ENCODE data around the gene HECW1.

The HECW1 gene

DNA sequence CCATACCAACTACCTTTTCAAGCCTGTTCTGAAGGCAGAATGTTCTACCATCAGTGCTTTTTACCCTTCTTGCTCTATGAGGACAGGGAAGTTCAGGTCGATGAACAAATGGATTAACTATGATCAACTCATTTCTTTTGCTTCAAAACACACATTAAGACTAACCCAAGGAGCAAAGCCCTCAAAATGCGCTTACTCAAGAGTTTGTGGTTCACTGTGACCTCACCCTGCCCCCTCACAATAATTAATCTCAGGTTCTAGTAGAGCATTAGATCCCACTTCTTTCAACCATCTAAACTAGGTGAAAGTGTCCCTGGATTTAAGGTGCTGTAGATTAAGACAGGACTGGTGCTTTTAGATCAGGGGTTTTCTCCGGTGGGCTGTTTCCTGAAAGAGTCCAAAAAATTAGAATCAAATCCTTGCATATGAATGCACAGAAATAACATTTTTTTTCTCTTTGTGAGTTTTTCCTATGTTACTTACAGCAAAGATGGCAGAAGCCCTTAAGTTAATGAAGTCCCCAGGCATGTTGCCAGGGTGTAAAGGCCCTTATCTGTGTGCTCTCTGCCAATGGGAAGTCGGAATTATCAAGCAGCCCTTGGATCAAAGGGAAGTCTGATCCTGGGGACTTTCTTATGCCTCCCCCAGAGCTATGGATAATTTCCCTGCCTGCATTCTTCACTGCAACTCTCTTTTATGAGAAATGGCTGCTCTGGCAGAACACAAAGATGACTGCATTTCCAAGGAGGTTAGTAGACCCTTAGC, 264.9 kb downstream of the HECW1 start:
- no peak for DNase-seq (ENCODE audit: low spot score)

DNA sequence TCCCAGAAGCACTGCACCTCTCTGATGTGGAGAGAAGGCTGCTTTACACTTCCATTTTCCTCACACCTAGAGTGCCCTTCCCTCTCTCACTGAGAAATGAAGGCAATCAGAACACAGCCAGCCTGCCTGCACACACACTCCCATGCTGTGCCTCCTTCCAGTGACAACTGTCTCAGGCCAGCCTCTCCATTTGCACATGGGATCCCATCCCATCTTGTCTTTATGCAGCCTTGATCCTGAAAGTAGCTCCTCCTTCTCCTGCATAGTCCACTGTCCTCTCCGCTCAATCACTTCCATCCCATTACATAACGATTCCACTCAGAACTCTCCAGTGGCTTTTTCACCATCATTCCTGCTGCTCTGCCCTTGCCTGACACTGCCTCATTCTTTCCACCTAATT, 266.8 kb downstream of the HECW1 start:
- DNase-seq (ENCODE audit: low spot score), result no peak

DNA sequence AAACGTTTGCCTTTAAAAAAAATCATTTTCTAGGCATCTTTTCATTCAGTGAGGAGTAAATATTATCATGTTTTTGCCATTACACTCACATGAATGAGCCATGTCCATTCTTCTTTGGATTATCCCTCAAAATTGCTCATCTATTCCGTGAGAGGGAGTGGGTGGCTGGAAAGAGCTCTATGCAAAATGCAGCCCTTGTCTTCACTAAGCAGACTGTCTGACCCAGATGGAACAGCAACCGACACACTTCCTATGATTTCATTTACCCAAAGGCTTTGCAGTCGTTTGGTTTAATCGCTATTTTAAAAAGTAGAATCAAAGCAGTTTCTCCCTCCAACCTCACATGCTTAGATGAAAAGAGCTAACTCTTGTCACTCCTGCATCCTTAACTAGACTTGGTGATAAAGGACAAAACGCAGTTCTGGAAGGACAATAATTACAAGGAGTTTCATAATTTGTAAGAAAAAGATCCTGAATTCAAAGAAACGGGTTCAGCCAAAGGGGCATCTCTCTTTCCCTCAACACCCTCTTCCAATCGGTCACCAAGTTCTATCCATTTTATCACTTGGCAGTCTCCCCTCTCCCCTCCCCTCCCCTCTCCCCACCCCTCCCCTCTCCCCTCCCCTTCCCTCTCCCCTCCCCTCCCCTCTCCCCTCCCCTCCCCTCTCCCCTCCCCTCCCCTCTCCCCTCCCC, 272.3 kb downstream of the HECW1 start:
- no peak for DNase-seq (ENCODE audit: low spot score)

DNA sequence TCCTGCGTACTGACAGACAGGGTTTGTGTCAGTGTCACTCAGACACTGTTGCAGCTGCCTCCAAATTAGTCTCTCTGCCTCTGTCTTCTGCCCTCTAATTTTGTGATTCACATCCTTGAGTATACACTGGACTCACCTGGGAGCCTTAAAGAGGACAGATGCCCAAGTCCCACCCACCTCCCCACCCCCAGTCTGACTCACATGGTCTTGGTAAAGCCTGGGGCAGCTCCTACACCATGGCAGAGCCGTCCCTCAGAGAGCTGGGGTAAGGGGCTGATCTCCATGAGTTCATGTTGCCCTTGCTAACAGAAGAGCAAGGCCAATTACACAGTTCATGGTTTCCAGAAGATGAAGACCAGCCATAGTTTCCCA, 272.8 kb downstream of the HECW1 start:
- DNase-seq (ENCODE audit: low spot score), result no peak

DNA sequence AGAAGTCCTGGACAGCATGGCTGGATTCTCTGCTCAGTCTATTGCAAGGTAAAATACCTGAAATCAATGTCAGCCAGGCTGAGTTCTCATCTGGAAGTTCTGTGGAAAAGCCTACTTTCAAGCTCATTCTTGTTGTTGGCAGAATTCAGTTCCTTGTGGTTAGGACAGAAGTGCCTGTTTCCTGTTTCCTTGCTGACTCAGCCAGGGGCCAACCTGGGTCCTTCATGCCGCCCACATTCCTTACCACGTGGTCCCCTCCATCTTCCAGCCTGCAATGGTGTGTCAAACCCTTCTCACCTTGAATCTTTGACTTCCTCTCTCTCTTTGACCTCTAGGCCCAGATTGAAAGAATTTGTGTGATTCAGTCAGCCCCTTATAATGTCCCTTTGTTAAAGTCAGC, 273.4 kb downstream of the HECW1 start:
- DNase-seq (ENCODE audit: low spot score), result no peak

DNA sequence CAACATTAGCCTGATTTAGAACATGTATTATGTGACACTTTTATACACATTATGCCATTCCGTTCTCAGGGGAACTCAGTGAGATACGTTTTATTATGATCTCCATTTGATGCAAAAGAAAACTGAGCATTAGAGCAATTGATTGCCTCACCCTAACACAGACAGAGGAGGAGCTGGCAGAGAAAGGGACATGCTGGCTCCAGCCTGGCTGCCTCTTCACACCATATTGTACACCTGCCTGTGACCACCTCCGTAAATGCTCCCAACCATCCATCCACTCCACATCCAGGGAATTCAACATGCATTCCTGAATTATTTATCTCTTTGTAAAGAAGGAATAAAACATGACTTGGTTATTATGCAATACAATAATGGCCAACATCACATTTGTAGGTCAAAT, 275.5 kb downstream of the HECW1 start:
- DNase-seq (ENCODE audit: low spot score), result no peak

DNA sequence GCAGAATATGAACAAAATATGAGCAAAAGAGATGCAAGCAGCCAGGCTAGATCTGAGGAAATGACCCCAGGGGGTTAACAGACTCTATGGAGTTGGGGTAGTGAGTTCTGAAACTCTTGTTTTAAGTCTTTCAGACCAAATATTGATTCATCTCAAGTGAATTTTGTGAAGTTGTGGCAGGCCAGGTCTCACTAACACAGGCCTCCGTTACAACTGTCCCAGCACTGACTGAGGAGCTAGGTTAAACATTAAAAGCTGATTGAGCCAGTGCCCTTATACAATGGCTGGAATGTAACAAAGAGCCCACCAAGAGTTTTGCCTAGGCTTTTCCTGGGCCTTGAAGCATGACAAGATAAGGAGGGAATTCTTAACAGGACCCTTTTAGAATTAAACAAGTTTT, 278.1 kb downstream of the HECW1 start:
- DNase-seq (ENCODE audit: low spot score), result no peak

DNA sequence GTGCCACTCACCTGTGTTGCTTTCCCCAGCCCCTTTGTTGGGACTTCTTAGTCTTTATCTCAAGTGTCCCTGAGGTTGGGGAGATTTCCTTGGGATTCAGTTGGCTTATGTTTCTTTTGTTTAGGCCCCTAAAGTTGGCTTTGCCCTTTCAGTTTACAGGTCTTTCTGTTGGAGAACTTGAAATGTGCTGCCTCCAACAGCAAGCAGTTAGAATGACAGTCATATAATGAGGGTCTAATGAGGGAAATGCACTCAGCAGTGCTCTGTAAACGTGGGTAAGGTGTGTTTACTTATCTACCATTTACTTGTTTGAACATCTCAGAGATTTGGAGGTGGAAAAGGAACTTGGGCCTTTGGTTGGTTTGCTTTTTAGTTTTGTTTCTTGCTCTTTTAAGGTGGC, 279.1 kb downstream of the HECW1 start:
- no peak for DNase-seq (ENCODE audit: low spot score)

DNA sequence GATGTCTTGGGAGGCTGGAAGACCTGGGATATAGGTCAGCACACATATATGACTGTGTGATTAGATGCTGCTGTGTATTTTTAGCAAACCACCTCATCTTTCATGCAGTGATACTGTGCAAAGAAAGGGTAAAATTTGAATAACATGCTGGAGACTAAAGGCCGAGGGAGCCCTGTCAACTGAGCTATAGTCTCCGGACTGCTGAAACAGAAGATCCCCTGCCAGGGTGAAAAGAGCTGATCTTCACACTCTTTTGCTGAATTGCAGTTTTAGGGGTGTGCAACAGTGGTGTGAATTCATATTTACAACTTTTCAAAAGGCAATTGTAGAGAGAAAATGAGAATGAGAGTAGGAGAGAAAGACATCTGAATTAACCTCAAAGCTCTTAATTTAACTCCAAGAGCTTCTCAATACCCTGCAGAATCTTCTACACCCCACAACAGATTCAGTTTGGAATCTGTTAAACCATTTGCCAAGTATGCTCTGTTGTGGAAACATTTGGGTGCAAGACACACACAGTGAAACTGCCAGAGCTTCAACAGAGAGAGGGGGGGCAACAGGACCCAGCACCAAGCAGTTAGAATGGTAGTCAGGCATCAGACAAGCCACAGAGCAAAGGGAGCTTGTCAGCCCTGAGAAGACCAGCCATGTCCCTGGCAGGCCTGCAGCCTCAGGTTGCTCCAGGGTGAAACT, 280.3 kb downstream of the HECW1 start:
- DNase-seq (ENCODE audit: low spot score), result no peak

DNA sequence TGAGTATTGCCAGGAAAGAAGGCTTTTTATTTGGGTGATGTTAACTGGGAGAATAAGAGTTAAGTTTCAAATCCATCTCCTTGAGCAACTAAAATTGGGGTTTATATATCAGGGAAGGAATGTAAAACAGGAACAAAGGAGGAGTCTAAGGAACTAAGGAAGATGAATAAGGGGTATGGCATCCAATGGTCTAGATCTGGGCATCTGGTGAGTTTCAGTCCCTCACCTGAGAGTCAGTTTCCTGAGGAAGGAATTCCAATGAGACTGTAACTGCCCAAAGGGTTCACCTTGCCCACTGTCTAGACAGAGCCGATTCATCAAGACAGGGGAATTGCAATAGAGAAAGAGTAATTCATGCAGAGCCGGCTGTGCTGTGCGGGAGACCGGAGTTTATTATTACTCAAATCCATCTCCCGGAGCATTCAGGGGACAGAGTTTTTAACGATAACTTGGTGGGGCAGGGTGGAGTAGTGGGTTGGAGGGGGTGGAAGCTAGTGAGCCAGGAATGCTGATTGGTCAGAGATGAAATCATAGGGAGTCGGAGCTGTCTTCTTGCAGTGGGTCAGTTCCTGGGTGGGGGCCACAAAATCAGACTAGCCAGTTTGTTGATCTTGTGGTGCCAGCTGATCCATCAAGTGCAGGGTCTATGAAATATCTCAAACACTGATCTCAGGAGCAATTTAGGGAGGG, 282.1 kb downstream of the HECW1 start:
- DNase-seq (ENCODE audit: low spot score), result no peak

DNA sequence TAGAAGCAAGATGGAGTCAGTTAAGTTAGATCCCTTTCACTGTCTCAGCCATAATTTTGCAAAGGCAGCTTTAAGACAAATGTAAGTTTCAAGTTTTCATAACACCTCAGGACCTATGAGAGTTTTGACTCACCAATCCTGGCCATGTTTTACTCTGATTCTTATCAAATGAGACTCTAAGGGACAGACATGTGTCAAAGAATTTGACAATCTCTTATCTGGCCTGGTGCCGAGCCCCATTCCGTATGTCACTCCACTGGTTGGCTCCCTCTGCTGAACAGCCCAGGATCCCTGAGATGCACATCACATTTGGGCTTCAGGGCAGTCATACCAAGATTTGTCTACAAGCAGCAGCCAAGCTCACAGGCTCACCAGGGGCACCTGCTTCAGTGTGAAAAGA, 282.9 kb downstream of the HECW1 start:
- DNase-seq (ENCODE audit: low spot score), result no peak

DNA sequence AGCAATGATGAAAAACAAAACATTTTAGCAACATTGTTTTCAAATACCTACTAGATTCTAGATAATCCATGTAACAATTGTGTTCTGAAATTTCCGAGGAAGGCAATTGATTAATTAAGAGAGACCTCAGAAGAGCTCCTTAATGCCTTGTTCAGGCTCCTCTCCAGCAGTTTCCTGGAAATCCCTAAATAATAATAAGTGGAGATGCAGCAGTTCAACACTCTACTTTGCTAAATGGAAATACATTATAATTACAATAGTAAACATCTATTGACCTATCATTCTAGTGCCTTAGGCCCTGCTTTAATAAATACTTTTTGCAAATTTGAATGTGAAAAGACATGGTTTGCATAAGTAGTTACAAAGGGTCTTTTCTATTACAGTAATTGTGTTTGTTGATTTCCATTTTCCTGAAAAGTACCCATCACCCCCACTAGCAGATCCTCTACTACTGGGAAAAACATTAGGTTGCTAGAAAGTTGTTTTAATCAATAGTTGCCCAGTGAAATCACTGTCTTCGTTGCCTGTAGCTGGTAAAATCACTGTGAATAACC, 283.8 kb downstream of the HECW1 start:
- no peak for DNase-seq (ENCODE audit: low spot score)

DNA sequence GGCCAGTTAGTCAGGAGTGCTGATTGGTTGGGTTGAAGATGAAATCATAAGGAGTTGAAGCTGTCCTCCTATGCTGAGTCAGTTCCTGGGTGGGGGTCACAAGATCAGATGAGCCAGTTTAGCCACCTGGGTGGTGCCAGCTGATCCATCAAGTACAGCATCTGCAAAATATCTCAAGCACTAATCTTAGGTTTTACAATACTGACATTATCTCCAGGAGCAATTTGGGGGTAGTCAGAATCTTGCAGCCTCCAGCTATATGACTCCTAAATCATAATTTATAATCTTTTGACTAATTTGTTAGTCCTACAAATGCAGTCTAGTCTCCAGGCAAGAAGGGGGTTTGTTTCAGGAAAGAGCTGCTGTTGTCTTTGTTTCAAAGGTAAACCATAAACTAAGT, 286.4 kb downstream of the HECW1 start:
- no peak for DNase-seq (ENCODE audit: low spot score)

DNA sequence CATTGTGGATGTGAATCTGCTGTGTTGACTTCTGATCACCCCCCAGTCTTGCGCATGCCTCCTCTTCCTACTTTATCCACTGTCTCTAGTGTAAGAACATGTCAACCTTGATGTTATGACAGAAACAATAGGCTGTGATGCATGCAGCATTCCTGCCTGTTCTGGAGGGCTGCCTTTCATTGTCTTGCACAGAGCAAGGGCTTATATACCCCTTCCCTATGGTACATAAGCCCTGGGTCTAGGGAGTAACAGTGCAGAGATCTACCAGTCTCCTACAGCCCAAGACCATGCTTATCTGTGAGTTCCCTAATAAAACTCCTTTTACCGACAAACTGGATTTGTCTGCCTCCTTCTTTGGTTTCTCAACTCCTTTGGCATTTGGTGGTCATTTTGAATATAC, 293.5 kb downstream of the HECW1 start:
- no peak for DNase-seq (ENCODE audit: low spot score)

DNA sequence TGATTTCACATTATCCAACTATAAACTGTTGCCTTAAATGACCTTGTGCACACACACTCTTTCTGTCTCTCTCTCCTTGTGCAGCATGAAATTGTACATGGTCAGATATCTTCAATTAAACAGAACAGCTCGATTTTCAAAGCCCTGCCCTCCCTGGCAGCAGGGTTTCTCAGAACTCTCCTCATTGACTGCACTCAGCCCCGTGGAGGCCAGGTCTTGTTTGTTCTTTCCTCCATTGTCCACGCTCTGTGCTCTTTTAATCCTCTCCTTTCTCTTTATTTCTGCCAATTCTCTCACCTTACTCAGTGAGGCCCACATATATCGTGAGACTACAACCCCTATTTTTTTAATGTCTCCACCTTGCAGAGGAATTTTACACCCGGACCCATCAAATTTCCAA, 294.5 kb downstream of the HECW1 start:
- no peak for DNase-seq (ENCODE audit: low spot score)

DNA sequence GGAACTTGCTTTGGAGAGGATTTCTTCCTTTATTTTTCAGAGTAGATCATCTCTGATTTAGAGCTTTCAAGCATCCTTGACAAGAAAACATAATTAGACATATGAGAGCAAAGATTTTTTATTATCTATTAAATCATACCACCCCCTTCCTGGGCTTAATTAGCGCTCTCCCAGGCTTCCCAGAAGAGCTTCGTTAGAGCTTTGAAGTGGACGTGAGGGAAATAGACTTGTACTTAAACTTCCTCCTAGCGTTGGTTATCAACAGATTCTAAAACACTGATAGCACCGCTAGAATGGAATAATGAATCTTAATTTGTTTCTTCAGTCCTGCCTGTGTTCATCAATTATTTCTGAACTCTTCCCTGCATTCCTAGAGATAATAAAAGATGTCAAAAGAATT, 296.5 kb downstream of the HECW1 start:
- DNase-seq (ENCODE audit: low spot score), result no peak

DNA sequence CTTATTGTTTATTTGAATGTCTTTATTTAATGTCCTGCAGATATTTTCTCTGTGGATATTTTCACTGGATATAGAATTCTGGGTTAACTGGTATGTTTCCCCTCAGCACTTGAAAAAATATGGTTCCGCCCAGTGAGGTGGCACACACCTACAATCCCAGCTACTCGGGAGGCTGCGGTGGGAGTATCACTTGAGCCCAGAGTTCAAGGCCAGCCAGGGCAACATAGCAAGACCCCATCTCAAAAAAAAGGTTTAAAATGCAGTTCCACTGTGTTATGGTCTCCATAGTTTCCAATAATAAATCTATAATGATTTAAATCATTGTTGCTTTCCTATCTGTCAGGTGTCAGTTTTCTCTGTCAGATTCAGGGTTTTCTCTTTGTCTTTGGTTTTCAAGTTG, 305.0 kb downstream of the HECW1 start:
- no peak for DNase-seq (ENCODE audit: low spot score)

DNA sequence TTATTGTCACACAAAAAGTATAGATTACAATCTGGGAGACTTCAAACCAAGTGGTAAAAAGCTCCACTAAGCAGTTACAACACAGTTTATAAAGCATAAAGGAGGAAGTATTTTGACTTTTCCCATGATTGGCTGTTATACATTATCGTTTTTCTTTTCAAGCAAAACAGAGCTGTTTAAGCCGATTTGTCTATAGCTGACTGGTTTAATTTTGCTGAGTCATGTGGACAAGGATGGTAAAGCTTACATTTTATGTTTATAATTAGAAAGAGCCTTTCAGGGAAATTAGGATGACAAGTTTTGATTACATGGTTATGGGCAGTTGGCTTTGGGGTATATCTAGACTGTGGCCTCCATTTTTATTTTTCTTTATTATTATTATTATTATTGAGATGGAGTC, 318.0 kb downstream of the HECW1 start:
- no peak for DNase-seq (ENCODE audit: low spot score)

DNA sequence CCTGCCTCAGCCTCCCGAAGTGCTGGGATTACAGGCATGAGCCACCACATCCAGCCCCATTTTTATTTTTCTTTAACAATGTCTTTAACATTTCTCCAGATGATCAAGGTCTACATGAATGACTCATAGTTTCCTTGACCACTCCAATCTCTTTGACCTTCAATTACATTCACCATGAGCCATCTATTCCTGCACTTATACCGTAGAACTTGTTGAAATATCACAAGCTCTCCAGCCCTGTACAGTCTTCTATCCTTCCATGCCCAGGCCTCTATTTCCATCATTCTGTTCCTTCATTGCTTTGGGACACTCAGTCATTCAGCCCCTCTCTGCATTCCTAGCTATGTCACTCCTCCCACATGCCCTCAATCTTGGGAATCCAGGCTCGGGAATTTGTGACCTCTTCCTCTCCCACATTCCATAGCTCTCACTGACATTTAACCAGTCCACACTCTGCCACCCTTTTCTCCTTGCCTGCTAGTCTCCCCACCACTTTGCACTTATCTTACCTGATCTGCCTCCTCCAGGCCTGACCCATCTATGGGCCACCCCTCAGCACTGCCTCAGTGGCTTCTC, 318.7 kb downstream of the HECW1 start:
- DNase-seq (ENCODE audit: low spot score), result no peak

DNA sequence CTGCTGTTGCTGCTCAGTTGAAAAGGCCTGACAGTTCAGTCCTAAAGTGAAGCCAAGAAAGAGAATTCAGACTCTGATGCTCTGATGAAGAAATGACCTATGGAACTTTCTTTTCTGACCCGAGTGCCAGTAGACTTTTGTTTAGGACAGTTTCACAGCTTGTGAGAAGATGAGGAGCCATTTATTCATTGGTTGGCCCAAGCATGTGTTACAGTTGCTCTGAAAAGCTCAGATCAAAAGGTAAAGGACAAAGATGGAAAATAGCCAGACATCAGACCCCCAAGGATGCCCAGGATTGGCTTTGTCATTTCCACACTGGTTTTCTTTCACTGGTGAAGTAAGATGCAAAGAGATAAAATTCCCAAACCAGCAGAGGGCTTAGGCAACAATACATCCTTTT, 321.2 kb downstream of the HECW1 start:
- DNase-seq (ENCODE audit: low spot score), result no peak

DNA sequence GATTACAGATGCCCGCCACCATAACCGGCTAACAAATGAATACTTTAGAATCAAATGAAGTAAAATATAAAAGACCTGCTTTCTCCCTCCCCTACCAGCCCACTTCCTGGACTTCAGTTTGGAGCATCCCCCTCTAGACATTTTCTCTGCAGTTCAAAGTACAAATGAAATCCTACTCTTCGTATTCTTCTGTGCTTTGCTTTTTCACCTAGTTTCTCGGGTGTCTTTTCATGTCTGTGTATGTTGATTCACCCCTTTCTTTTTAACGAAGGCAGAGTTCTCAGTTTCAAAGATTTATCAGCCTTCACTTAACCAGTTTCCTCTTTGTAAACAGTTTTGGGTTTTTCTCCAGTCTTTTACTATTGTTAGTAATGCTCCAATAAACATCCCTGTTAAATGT, 324.6 kb downstream of the HECW1 start:
- DNase-seq (ENCODE audit: low spot score), result no peak

DNA sequence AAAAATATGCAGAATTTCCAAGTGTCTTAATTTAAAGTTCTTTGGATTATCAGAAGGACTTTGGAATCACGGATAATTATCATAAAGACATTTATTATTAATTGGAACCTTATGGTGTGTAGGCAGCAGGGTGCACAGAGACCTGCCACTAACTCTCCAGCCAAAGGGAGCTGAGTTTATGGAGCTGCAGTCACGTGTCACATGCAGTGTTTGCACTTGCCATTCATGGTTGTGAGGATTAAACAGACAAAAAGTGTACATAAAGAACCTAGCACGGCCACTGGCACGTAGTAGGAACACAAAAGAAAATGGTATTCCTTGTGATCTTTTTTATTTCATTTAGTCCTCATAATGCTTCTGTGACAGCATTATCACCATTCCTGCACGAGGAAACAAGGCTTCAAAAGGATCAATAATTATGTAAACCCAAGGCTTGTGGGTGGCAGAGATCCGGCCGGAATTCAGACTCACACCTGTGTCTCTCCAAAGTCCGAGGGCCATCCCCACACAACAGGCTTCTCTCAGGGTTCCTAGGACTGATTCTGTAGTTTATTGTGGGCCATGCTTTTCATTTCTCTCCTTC, 326.5 kb downstream of the HECW1 start:
- no peak for DNase-seq (ENCODE audit: low spot score)

Measured in hematopoietic multipotent progenitor cell treated with erythropoietin and hydrocortisone succinate and interleukin-3 and kit ligand, for 17 days (in vitro differentiated cells).